Measurements from ENCODE around the gene ZBTB20.
A peak's percentile ranks its signal among the peaks of the same experiment; 100 is the strongest.

ZBTB20 gene

GRCh38 chr3:114721864-114722263 lies 425.2 kb downstream of the ZBTB20 start:
- no peak for TF ChIP-seq CTCF (IDR thresholded peaks at IDR 0.05; ENCODE audit: borderline replicate concordance, control extremely low read depth, extremely low read depth, insufficient read depth, missing control alignments)
- DNase-seq (ENCODE audit: low spot score): peak; percentile 18
- in situ Hi-C loops (cut with MboI; ENCODE audit: low sequenced_read_pairs, unreplicated experiment): no loop called here

- TF ChIP-seq CTCF (IDR thresholded peaks at IDR 0.05; ENCODE audit: borderline replicate concordance, control extremely low read depth, extremely low read depth, insufficient read depth, missing control alignments): no peak
- no peak for DNase-seq (ENCODE audit: low spot score)
- in situ Hi-C loops (cut with MboI; ENCODE audit: low sequenced_read_pairs, unreplicated experiment): no loop called here
These were observed 425.9 kb downstream of the ZBTB20 start for GRCh38 chr3:114721209-114721608.

GRCh38 chr3:114718898-114719210 lies 428.2 kb downstream of the ZBTB20 start:
- TF ChIP-seq CTCF (IDR thresholded peaks at IDR 0.05; ENCODE audit: borderline replicate concordance, control extremely low read depth, extremely low read depth, insufficient read depth, missing control alignments): no peak

GRCh38 chr3:114718071-114718897 lies 428.8 kb downstream of the ZBTB20 start:
- no peak for TF ChIP-seq CTCF (IDR thresholded peaks at IDR 0.05; ENCODE audit: borderline replicate concordance, control extremely low read depth, extremely low read depth, insufficient read depth, missing control alignments)
- in situ Hi-C loops (cut with MboI; ENCODE audit: low sequenced_read_pairs, unreplicated experiment): no loop called here
- DNase-seq (ENCODE audit: low spot score): no peak

More at GRCh38 chr3:114718898-114719210, 428.2 kb downstream of the ZBTB20 start:
- in situ Hi-C loops (cut with MboI; ENCODE audit: low sequenced_read_pairs, unreplicated experiment): no loop called here
- DNase-seq (ENCODE audit: low spot score): no peak

GRCh38 chr3:114716916-114717315 lies 430.2 kb downstream of the ZBTB20 start:
- in situ Hi-C loops (cut with MboI; ENCODE audit: low sequenced_read_pairs, unreplicated experiment): no loop called here

GRCh38 chr3:114716126-114716525 lies 431.0 kb downstream of the ZBTB20 start:
- no peak for DNase-seq (ENCODE audit: low spot score)
- TF ChIP-seq CTCF (IDR thresholded peaks at IDR 0.05; ENCODE audit: borderline replicate concordance, control extremely low read depth, extremely low read depth, insufficient read depth, missing control alignments): no peak
- in situ Hi-C loops (cut with MboI; ENCODE audit: low sequenced_read_pairs, unreplicated experiment): no loop called here

More at GRCh38 chr3:114716916-114717315, 430.2 kb downstream of the ZBTB20 start:
- TF ChIP-seq CTCF (IDR thresholded peaks at IDR 0.05; ENCODE audit: borderline replicate concordance, control extremely low read depth, extremely low read depth, insufficient read depth, missing control alignments): no peak
- DNase-seq (ENCODE audit: low spot score): no peak

Data from GM13976 (cell line).